ENCODE measurements around the gene HOXA3.

DNA sequence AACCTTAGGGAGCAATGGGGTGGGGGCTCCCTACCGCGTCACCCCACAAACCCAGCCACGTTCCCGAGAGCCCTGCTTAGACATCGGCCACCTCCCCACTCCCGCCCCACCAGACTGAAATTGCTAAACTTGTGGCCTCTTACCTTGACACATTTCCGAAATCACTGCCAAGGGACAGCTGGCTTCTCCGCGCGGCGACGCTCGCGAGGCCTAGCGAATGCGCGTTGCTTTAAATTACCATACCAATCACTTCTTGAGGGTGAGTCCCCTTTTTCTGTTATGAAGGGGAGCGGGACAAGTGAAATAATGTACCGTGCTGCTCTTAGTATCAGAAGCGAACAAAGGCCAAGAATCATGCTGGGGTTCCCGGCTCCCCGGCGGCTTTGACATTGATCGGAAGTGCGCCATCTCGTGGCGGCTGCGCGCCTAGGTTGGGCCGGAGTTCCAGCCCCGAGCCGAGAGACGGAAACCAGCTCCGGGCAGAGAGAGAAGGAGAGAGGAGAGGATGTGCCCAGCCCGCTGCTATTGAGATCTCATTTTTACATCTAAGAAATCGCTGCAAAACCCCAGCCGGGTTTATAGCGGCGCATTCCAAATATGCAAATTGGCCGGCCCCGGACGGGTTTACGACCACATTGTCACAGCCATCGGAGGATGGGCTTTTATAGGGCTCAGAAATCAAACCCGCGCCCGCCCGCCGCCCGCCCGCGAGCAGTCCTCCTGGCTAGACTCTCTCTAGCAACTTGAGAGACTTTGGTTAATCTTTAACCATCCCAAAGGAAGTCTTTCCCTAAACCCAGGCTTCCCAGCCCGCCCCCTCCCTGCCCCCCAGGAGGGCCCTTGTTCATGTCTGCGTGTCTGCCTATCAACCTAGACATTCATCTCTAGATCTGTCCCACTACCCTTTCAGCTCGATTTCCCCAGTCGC is 27.4 kb upstream of the HOXA3 start:
- TF ChIP-seq CTCF (IDR thresholded peaks at IDR 0.05), result peak in 1 of 3 donors; percentile 53
- no peak for TF ChIP-seq POLR2A (IDR thresholded peaks at IDR 0.05)

Measured in lower leg skin (tissue), 3 donors.